Panc1 (cell line): ENCODE results near the gene TRMT11. TPM values are rescaled to one million over a fixed set of nuclear protein-coding genes. Genes with fewer than 3 reads are reported as not detected.

Source experiments
- ATAC-seq: fragments of 200-7000 bp; cut with Tn5 transposase; 2 replicates; pipeline ENCODE4 v1.9.1; 2020; ENCODE audit warnings: mild to moderate bottlenecking, moderate library complexity
- BruUV-seq: library from RNA; stranded (reverse); fragments of 400-500 nt; replicated peaks from 2 replicates; lab custom pipeline; 2021; lab: Mats Ljungman, UMichigan
- CTCF ChIA-PET: fragments of 300-600 bp; sonication (Branson Sonifier 250); formaldehyde crosslinking; loops from one replicate; lab custom pipeline; 2022; ENCODE audit warnings: antibody characterized with exemption; lab: Charles Lee
- POLR2A ChIA-PET: fragments of 300-600 bp; sonication (Branson Sonifier 250); formaldehyde crosslinking; loops from one replicate; lab custom pipeline; 2022; ENCODE audit warnings: antibody characterized with exemption; lab: Charles Lee
- DNase-seq: peaks from one replicate; pipeline ENCODE4 v3.0.0-alpha.2; 2010; ENCODE audit warnings: low read depth, low spot score
- H3K27ac ChIP-seq: 2 replicates; pipeline ENCODE4 v1.5.1; 2011; ENCODE audit warnings: mild to moderate bottlenecking, low read length, inconsistent platforms
- H3K27me3 ChIP-seq: fragments of 200-500 bp; sonication (Bioruptor generic); 2 replicates; pipeline ENCODE4 v1.6.0; 2014; ENCODE audit warnings: low read length, inconsistent platforms; ENCODE audit not compliant: control insufficient read depth, insufficient read depth
- H3K36me3 ChIP-seq: fragments of 200-500 bp; sonication (Bioruptor generic); 2 replicates; pipeline ENCODE4 v1.5.1; 2014; ENCODE audit warnings: inconsistent platforms, mild to moderate bottlenecking, low read length, moderate library complexity; ENCODE audit not compliant: control insufficient read depth, insufficient read depth
- H3K4me1 ChIP-seq: 2 replicates; pipeline ENCODE4 v1.5.1; 2011; ENCODE audit warnings: inconsistent platforms, mild to moderate bottlenecking, low read length, moderate library complexity; ENCODE audit not compliant: control insufficient read depth, insufficient read depth
- H3K4me3 ChIP-seq, 2 experiments: 2 replicates each; pipeline ENCODE4 v1.5.1; 2011 to 2012; ENCODE audit warnings: low read depth in 2 of 2, low read length in 2 of 2, mild to moderate bottlenecking in 2 of 2, inconsistent platforms in 1 of 2, moderate library complexity in 1 of 2
- H3K9me3 ChIP-seq: fragments of 200-500 bp; sonication (Bioruptor generic); 2 replicates; pipeline ENCODE4 v1.5.1; 2014; ENCODE audit warnings: low read depth, mild to moderate bottlenecking, inconsistent platforms, low read length, moderate library complexity; ENCODE audit not compliant: control insufficient read depth, insufficient read depth
- CTCF ChIP-seq: fragments of 450-650 bp; IDR thresholded peaks from 2 replicates; pipeline ENCODE4 v1.5.1; 2017; ENCODE audit warnings: mild to moderate bottlenecking
- POLR2AphosphoS5 ChIP-seq: IDR thresholded peaks from 2 replicates; pipeline ENCODE4 v1.6.1; 2012; ENCODE audit warnings: mild to moderate bottlenecking, low read depth, low read length, moderate library complexity
- REST ChIP-seq, 2 experiments: IDR thresholded peaks; 2 replicates each; pipeline ENCODE4 v1.6.1; 2011 to 2012; ENCODE audit warnings: low read depth in 2 of 2, control low read depth in 1 of 2, low read length in 1 of 2, mild to moderate bottlenecking in 1 of 2, moderate library complexity in 1 of 2; ENCODE audit not compliant: insufficient read depth in 1 of 2
- SIN3A ChIP-seq: IDR thresholded peaks from 2 replicates; pipeline ENCODE4 v1.6.1; 2012; ENCODE audit warnings: low read depth, mild to moderate bottlenecking, low read length, moderate library complexity, borderline replicate concordance; ENCODE audit not compliant: insufficient read depth
- TCF7L2 ChIP-seq: IDR thresholded peaks from 2 replicates; pipeline ENCODE4 v1.6.1; 2011; ENCODE audit warnings: mild to moderate bottlenecking, low read depth, low read length, inconsistent platforms
- in situ Hi-C: cut with HindIII; loops from 2 replicates; pipeline ENCODE4 v1.10.0; 2016; ENCODE audit warnings: low sequenced_read_pairs, low pct_unique_long_range_greater_than_20kb
- intact Hi-C: fragments of 100-400 bp; cut with micrococcal nuclease; formaldehyde crosslinking; loops from one replicate; pipeline ENCODE4 v1.10.0; 2022; ENCODE audit not compliant: unreplicated experiment
- total RNA-seq: library from RNA; stranded (reverse); gene quantifications from one replicate; pipeline ENCODE4 v1.2.1, GENCODE V29; 2021; ENCODE audit not compliant: unreplicated experiment

The TRMT11 gene
- total RNA-seq, 1 experiment from 2014 or later: 34.3 TPM

GRCh38 chr6:126047648-126048047 is 61.3 kb downstream of the TRMT11 start:
- no peaks in the 10 kb centered on the region for H3K27me3 ChIP-seq
- ATAC-seq (no peak), DNase-seq (no peak)
- H3K36me3 ChIP-seq: no peaks in the 10 kb centered on the region
- POLR2A ChIA-PET: no interaction called here
- in situ Hi-C loops (no loop called here), intact Hi-C loops (no loop called here)
- TF ChIP-seq CTCF: no peak
- TF ChIP-seq POLR2AphosphoS5: no peak
- no peak for TF ChIP-seq TCF7L2
- no peak for TF ChIP-seq REST (IDR thresholded peaks at IDR 0.05; ENCODE audit: insufficient read depth in 1 of 2, low read depth in 2 of 2, low read length in 1 of 2)
- TF ChIP-seq SIN3A: no peak
- CTCF ChIA-PET: no interaction called here
- H3K27ac ChIP-seq: no peak overlapping the region
- H3K4me1 ChIP-seq: no peaks in the 10 kb centered on the region
- no peak overlapping the region for H3K4me3 ChIP-seq
- H3K9me3 ChIP-seq: no peaks in the 10 kb centered on the region
- BruUV-seq: no TSS peak

- in situ Hi-C loops (no loop called here), intact Hi-C loops (no loop called here)
- CTCF ChIA-PET: no interaction called here
These were observed 62.3 kb downstream of the TRMT11 start for GRCh38 chr6:126048635-126049034.

More at GRCh38 chr6:126048635-126049034, 62.3 kb downstream of the TRMT11 start:
- ATAC-seq (no peak), DNase-seq (no peak)
- H3K4me3 ChIP-seq: no peak overlapping the region
- no peak overlapping the region for H3K27ac ChIP-seq
- POLR2A ChIA-PET: no interaction called here
- H3K27me3 ChIP-seq: no peaks in the 10 kb centered on the region
- TF ChIP-seq REST (IDR thresholded peaks at IDR 0.05; ENCODE audit: insufficient read depth in 1 of 2, low read depth in 2 of 2, low read length in 1 of 2): no peak
- no peak for TF ChIP-seq CTCF
- no peak for TF ChIP-seq SIN3A
- no peak for TF ChIP-seq POLR2AphosphoS5
- TF ChIP-seq TCF7L2: no peak
- no TSS peak for BruUV-seq
- no peaks in the 10 kb centered on the region for H3K9me3 ChIP-seq
- no peaks in the 10 kb centered on the region for H3K4me1 ChIP-seq
- no peaks in the 10 kb centered on the region for H3K36me3 ChIP-seq
